Body of pancreas (tissue), 4 donors: ENCODE results near the gene RACK1. TPM values are rescaled to one million over a fixed set of nuclear protein-coding genes. Genes with fewer than 3 reads are reported as not detected.

Experiments used
- ATAC-seq: fragments of 150-250 bp; one replicate; pipeline ENCODE4 v1.9.1; 2016
- DNase-seq, 4 donors: peaks; one replicate each; pipeline ENCODE4 v3.0.0-alpha.2; 2019
- H3K27ac ChIP-seq, 4 donors: fragments of 200-600 bp; sonication (generic); 1 replicate in 3 of 4; 2 replicates in 1 of 4; pipeline versions ENCODE4 v1.5.1 to v1.6.1; 2016 to 2019; ENCODE audit warnings: mild to moderate bottlenecking in 1 of 4, mixed read lengths in 1 of 4, moderate library complexity in 1 of 4
- H3K27me3 ChIP-seq, 2 donors: fragments of 200-600 bp; sonication (generic); one replicate each; pipeline ENCODE4 v1.6.0; 2016; ENCODE audit warnings: mild to moderate bottlenecking in 1 of 2
- H3K36me3 ChIP-seq, 2 donors: fragments of 200-600 bp; sonication (generic); replicated peaks in 1 of 2; 2 replicates each; pipeline ENCODE4 v1.5.1; 2016; ENCODE audit warnings: low read depth in 2 of 2; ENCODE audit not compliant: insufficient read depth in 1 of 2
- H3K4me1 ChIP-seq: fragments of 200-600 bp; sonication (generic); one replicate; pipeline ENCODE4 v1.6.0; 2016
- H3K4me3 ChIP-seq, 2 donors: fragments of 200-600 bp; sonication (generic); 1 replicate in 1 of 2; 2 replicates in 1 of 2; pipeline ENCODE4 v1.5.1; 2016 to 2019
- H3K9me3 ChIP-seq, 3 donors: fragments of 200-600 bp; sonication (generic); 1 replicate in 2 of 3; 2 replicates in 1 of 3; pipeline ENCODE4 v1.5.1; 2016
- POLR2A ChIP-seq, 3 donors: fragments of 450-650 bp; IDR thresholded peaks; one replicate each; pipeline ENCODE4 v1.6.1; 2016; ENCODE audit warnings: antibody characterized with exemption in 3 of 3, mild to moderate bottlenecking in 2 of 3
- WGBS, 2 donors: methylation state at CpG; one replicate each; pipeline ENCODE4 v1.1.5; 2017; 5-methylcytosine and 5-hydroxymethylcytosine counted together
- intact Hi-C: fragments of 100-400 bp; cut with DNase I; formaldehyde crosslinking; loops from one replicate; pipeline ENCODE4 v1.15.1; 2023
- total RNA-seq, 2 donors: library from RNA; depleted of rRNA; stranded (reverse); fragments of >200 nt; gene quantifications; one replicate each; pipeline ENCODE4 v1.1.0, GENCODE V29; 2016
- TF ChIP-seq, protein P1 (sequence below), 7 experiments: fragments of 450-650 bp in 4 of 7; fragments of 200-600 bp in 3 of 7; sonication (generic) in 3 of 7; IDR thresholded peaks; one replicate each; pipeline ENCODE4 v1.5.1; 2016 to 2019; ENCODE audit warnings: antibody characterized with exemption in 7 of 7

Gene RACK1
- total RNA-seq, 2 donors from 2014 or later = 1,136 to 1,977 TPM

DNA sequence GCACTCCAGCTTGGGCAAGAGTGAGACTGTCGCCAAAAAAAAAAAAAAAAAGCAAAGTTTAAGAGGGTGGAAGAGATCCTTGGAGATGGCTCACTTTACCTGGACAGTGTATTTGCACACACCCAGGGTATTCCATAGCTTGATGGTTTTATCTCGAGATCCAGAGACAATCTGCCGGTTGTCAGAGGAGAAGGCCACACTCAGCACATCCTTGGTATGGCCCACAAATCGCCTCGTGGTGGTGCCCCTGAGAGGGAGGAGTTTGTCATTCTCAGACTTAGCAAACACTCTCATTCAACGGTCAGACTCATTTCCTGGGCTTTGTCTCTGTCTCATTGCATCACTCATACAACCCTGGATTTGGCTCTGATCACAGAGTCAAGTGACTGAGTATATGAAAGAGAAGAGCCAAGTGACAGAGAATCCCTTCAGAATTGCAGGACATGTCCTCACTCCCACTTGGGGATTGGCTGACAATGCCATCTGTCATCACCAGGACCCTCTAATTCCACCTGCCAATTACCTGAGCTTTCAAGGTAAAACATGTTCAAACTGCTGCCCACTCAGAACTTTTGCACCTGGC is 2.2 kb downstream of the RACK1 start:
- WGBS, 2 donors = 29 to 40% methylated on average over 6 of the region's 6 CpGs
- ATAC-seq = no peak
- H3K27ac ChIP-seq = peak overlapping the region in 3 of 4 donors; percentile 14 to 95 (median 90)
- peaks cover 24 to 43% of the 10 kb centered on the region in 2 donors for H3K36me3 ChIP-seq
- H3K27me3 ChIP-seq = no peaks in the 10 kb centered on the region
- DNase-seq = no peak
- TF ChIP-seq POLR2A (IDR thresholded peaks at IDR 0.05) = no peak
- TF ChIP-seq, protein P1, sequence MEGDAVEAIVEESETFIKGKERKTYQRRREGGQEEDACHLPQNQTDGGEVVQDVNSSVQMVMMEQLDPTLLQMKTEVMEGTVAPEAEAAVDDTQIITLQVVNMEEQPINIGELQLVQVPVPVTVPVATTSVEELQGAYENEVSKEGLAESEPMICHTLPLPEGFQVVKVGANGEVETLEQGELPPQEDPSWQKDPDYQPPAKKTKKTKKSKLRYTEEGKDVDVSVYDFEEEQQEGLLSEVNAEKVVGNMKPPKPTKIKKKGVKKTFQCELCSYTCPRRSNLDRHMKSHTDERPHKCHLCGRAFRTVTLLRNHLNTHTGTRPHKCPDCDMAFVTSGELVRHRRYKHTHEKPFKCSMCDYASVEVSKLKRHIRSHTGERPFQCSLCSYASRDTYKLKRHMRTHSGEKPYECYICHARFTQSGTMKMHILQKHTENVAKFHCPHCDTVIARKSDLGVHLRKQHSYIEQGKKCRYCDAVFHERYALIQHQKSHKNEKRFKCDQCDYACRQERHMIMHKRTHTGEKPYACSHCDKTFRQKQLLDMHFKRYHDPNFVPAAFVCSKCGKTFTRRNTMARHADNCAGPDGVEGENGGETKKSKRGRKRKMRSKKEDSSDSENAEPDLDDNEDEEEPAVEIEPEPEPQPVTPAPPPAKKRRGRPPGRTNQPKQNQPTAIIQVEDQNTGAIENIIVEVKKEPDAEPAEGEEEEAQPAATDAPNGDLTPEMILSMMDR (IDR thresholded peaks at IDR 0.05) = no peak
- intact Hi-C loops = no loop called here
- H3K4me3 ChIP-seq = no peak overlapping the region
- H3K9me3 ChIP-seq = no peaks in the 10 kb centered on the region
- peaks cover 55% of the 10 kb centered on the region for H3K4me1 ChIP-seq

DNA sequence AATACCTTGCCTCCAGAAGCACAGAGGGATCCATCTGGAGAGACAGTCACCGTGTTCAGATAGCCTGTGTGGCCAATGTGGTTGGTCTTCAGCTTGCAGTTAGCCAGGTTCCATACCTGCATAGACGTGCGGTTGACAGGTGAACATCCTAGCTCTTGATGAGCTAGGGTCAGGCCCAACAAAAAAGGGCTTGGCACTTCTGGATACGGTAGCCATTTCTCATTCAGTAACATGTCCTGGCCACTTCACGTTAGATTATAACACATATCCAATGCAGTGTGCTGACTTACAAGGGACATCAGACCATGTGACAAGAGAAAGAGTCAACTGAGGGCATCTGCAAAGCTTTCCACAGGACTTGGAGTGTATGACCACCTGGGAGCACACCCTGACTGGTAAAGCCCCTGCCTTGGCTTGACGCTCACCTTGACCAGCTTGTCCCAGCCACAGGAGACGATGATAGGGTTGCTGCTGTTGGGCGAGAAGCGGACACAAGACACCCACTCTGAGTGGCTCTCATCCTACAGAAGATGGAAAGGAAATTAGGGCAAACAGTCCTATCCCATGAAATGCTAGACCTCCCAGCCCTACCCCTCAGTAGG is 4.5 kb downstream of the RACK1 start:
- Histone ChIP-seq H3K36me3 (peaks cover 24 to 53% of the 10 kb centered on the region in 2 donors), H3K4me3 (no peak overlapping the region), H3K27me3 (no peaks in the 10 kb centered on the region), H3K4me1 (peaks cover 36% of the 10 kb centered on the region), H3K27ac (no peak overlapping the region), H3K9me3 (no peaks in the 10 kb centered on the region)
- no peak for DNase-seq
- no peak for TF ChIP-seq POLR2A (IDR thresholded peaks at IDR 0.05)
- TF ChIP-seq, protein P1 (IDR thresholded peaks at IDR 0.05) = no peak
- intact Hi-C loops = no loop called here
- 90 to 100% methylated on average over 9 of the region's 9 CpGs for WGBS, 2 donors
- ATAC-seq = no peak

DNA sequence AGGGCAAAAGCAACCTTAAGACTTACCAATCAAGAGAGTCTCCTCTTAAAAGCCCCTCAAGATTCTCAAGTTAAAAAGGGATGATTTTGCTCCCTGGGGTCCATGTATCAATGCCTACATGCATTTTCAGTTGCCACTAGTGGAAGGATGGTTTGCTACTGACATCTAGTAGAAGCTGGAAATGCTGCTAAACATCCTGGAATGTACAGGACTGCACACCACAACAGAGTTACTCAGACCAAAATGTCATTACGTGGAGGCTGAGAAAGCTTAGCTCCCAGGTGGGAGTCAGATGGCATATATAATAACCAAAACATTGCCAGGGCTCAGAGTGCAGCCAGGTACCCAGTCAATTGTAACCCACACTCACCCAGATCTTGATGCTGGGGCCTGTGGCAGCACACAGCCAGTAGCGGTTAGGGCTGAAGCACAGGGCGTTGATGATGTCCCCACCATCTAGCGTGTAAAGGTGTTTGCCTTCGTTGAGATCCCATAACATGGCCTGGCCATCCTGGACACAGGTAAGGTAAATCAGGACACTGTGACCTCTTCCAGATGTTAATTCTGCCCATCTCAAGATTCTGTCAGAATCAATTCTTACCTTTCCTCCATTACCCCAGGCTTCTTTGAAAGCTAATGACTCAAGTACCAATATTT is 5.8 kb downstream of the RACK1 start:
- ATAC-seq = no peak
- no peak overlapping the region for H3K27ac ChIP-seq
- H3K36me3 ChIP-seq = peaks cover 24 to 53% of the 10 kb centered on the region in 2 donors
- no peak for TF ChIP-seq POLR2A (IDR thresholded peaks at IDR 0.05)
- TF ChIP-seq, protein P1 (IDR thresholded peaks at IDR 0.05) = no peak
- H3K4me3 ChIP-seq = no peak overlapping the region
- peaks cover 36% of the 10 kb centered on the region for H3K4me1 ChIP-seq
- WGBS, 2 donors = 86 to 94% methylated on average over 5 of the region's 5 CpGs
- H3K27me3 ChIP-seq = no peaks in the 10 kb centered on the region
- intact Hi-C loops = no loop called here
- H3K9me3 ChIP-seq = no peaks in the 10 kb centered on the region
- DNase-seq = no peak

DNA sequence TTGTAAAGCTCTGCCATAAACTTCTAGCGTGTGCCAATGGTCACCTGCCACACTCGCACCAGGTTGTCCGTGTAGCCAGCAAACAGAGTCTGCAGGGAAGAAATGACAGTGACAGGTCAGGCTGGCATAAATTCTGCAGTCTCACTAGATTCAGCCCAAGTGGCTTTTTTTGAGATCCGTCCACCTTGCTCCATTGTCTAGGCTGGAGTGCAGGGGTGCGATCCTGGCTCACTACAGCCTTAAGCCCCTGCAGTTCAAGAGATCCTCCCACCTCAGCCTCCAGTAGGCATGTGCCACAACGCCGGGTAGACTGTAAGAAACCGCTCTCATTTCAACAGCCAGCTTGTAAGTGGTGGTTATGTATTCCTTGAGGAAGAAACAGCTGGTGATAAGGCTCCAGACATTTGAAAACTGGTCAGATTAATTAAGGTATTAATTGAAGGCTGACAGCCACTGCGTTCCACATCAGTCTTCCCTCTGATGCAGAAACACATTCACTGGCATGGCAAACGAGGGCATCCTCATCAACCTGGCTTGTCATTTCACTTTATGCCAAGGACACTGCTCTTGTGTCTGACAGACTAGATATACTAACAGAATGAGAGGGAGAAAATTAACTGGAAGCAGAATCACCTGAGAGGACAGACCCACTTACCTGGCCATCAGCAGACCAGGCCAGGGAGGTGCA is 6.6 kb downstream of the RACK1 start:
- intact Hi-C loops = no loop called here
- 67 to 83% methylated on average over 10 of the region's 10 CpGs for WGBS, 2 donors
- ATAC-seq (no peak), DNase-seq (no peak)
- no peak for TF ChIP-seq POLR2A (IDR thresholded peaks at IDR 0.05)
- TF ChIP-seq, protein P1 (IDR thresholded peaks at IDR 0.05) = no peak
- peaks cover 24 to 53% of the 10 kb centered on the region in 2 donors for H3K36me3 ChIP-seq
- no peaks in the 10 kb centered on the region for H3K9me3 ChIP-seq
- H3K27me3 ChIP-seq = no peaks in the 10 kb centered on the region
- peaks cover 30% of the 10 kb centered on the region for H3K4me1 ChIP-seq
- H3K27ac ChIP-seq = no peak overlapping the region
- no peak overlapping the region for H3K4me3 ChIP-seq
